ENCODE data around the gene UBXN2A.
"Not testable (repeated sequence)": the region's sequence is repeated elsewhere in the genome, so short reads cannot be mapped to it uniquely, and the experiment has no call there.

The UBXN2A gene

DNA sequence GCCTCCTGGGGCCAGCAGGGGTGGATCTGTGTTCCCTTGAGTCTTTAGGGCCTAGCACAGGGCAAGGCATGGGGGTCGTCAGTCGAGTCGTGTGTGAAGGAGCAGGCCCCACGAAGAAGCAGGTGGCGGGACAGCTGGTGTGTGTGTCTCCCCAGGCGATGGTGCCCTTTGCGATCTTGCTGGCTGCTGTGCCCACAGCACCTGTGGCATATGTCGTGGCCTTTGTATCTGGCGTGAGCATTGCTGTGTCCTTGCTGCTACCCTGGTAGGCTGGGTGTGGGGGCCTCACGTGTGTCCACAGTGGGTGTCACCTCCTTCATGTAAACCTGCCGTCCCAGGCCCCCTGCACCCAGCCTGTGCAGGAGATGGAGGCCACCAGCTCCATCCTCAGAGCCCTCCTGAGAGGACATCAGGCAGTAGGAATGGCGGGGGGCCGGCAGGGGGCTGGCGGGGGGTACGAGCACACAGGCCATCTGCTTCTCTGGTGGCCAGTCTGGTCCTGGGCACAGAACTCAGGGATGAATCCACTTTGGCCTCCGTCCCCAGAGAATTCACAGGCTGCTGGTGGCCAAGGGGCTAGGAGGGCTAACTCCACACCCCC lies 82.8 kb downstream of the UBXN2A start:
- DNase-seq (ENCODE audit: low read depth in 2 of 2), result no peak
- TF ChIP-seq, protein P1, sequence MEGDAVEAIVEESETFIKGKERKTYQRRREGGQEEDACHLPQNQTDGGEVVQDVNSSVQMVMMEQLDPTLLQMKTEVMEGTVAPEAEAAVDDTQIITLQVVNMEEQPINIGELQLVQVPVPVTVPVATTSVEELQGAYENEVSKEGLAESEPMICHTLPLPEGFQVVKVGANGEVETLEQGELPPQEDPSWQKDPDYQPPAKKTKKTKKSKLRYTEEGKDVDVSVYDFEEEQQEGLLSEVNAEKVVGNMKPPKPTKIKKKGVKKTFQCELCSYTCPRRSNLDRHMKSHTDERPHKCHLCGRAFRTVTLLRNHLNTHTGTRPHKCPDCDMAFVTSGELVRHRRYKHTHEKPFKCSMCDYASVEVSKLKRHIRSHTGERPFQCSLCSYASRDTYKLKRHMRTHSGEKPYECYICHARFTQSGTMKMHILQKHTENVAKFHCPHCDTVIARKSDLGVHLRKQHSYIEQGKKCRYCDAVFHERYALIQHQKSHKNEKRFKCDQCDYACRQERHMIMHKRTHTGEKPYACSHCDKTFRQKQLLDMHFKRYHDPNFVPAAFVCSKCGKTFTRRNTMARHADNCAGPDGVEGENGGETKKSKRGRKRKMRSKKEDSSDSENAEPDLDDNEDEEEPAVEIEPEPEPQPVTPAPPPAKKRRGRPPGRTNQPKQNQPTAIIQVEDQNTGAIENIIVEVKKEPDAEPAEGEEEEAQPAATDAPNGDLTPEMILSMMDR (IDR thresholded peaks at IDR 0.05; ENCODE audit: low read depth, low read length), result no peak
- no peak overlapping the region for H3K4me3 ChIP-seq (replicated peaks in 1 of 2; ENCODE audit: low read depth in 2 of 2, low read length in 2 of 2)

DNA sequence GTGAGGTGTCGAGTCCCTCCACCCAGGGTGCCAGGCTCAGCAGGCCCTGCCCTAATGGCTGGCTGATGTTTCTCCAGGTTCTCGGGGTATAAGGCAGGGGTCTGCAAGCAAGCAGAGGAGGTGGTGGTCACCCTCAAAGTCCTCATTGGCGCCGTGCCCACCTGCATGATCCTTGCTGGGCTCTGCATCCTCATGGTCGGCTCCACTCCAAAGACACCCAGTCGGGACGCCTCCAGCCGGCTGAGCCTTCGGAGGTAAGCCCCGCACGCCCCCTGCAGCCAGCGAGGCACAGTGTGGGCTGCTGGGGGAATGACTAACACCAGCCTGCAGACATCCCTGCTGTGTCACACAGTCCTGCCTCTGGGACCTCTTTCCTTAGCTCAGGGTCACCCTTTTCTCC lies 83.8 kb downstream of the UBXN2A start:
- H3K4me3 ChIP-seq (replicated peaks in 1 of 2; ENCODE audit: low read depth in 2 of 2, low read length in 2 of 2), result no peak overlapping the region
- peak; percentile 51 to 67 for DNase-seq (ENCODE audit: low read depth in 2 of 2)
- TF ChIP-seq, protein P1 (IDR thresholded peaks at IDR 0.05; ENCODE audit: low read depth, low read length), result peak; percentile 73

DNA sequence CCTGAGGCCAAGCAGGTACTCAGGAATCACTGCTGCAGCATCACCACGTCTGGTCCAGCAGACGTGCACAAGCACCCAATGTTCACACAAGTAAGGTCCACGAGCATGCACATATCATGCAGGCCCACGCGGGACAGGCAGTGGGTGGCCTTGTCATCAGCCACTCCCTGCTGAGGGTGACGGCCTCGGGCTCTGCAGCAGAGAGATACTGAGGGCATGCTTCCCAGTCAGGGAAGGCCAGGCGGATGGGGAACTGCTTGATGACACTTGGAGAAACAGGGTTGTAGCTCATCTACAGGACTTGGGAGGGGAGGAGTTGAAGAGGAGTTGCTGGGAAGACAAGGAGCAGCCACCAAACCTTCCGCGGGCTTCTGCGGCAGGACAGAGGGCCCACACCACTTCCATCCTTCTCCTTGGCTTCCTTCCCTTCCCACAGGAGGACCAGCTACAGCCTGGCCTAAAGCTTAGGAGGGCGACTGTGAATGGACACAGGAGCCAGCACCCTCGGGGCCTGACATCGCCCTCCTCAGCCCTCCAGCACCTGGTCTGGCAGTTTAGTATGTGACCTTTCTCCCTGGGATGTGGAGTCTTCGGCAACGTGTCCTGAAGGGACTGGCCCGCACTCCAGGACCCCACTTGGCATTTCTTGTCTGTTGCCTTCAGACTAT lies 84.9 kb downstream of the UBXN2A start:
- DNase-seq (ENCODE audit: low read depth in 2 of 2), result no peak
- TF ChIP-seq, protein P1 (IDR thresholded peaks at IDR 0.05; ENCODE audit: low read depth, low read length), result no peak
- H3K4me3 ChIP-seq (replicated peaks in 1 of 2; ENCODE audit: low read depth in 2 of 2, low read length in 2 of 2), result no peak overlapping the region

- no peak for DNase-seq (ENCODE audit: low read depth in 2 of 2)
- no peak overlapping the region for H3K4me3 ChIP-seq (replicated peaks in 1 of 2; ENCODE audit: low read depth in 2 of 2, low read length in 2 of 2)
- TF ChIP-seq, protein P1 (IDR thresholded peaks at IDR 0.05; ENCODE audit: low read depth, low read length), result no peak
Observed at GRCh38 chr2:24026233-24026632, 86.0 kb downstream of the UBXN2A start.

GRCh38 chr2:24038786-24039499 lies 98.7 kb downstream of the UBXN2A start:
- no peak overlapping the region for H3K4me3 ChIP-seq (replicated peaks in 1 of 2; ENCODE audit: low read depth in 2 of 2, low read length in 2 of 2)
- no peak for DNase-seq (ENCODE audit: low read depth in 2 of 2)
- TF ChIP-seq, protein P1 (IDR thresholded peaks at IDR 0.05; ENCODE audit: low read depth, low read length), result no peak

DNA sequence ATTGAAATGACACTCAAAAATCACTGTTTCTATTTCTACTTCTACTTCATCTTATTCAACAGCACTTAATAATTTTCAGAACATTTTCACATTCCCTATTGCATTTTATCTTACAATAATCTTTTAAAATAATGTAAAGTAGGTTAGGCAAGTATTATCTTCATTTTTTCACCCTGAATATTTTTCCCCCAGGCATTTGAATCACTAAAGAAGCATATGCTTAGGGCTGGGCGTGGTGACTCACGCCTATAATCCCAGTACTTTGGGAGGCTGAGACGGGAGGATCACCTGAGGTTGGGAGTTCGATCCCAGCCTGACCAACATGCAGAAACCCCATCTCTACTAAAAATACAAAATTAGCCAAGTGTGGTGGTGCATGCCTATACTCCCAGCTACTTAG lies 100.2 kb downstream of the UBXN2A start:
- TF ChIP-seq, protein P1 (IDR thresholded peaks at IDR 0.05; ENCODE audit: low read depth, low read length), result no peak
- no peak for DNase-seq (ENCODE audit: low read depth in 2 of 2)
- no peak overlapping the region for H3K4me3 ChIP-seq (replicated peaks in 1 of 2; ENCODE audit: low read depth in 2 of 2, low read length in 2 of 2)

GRCh38 chr2:24043133-24043532 lies 102.9 kb downstream of the UBXN2A start:
- DNase-seq (ENCODE audit: low read depth in 2 of 2); H3K4me3 ChIP-seq (replicated peaks in 1 of 2; ENCODE audit: low read depth in 2 of 2, low read length in 2 of 2): not testable (repeated sequence)

All from cardiac fibroblast (primary cell).